Panc1 (cell line): Measurements from ENCODE around the gene EIPR1. TPM values are rescaled to one million over a fixed set of nuclear protein-coding genes. Genes with fewer than 3 reads are reported as not detected.

ENCODE experiments used
- ATAC-seq: fragments of 200-7000 bp; cut with Tn5 transposase; 2 replicates; pipeline ENCODE4 v1.9.1; 2020; ENCODE audit warnings: mild to moderate bottlenecking, moderate library complexity
- BruUV-seq: library from RNA; stranded (reverse); fragments of 400-500 nt; replicated peaks from 2 replicates; lab custom pipeline; 2021; lab: Mats Ljungman, UMichigan
- CTCF ChIA-PET: fragments of 300-600 bp; sonication (Branson Sonifier 250); formaldehyde crosslinking; loops from one replicate; lab custom pipeline; 2022; ENCODE audit warnings: antibody characterized with exemption; lab: Charles Lee
- POLR2A ChIA-PET: fragments of 300-600 bp; sonication (Branson Sonifier 250); formaldehyde crosslinking; loops from one replicate; lab custom pipeline; 2022; ENCODE audit warnings: antibody characterized with exemption; lab: Charles Lee
- DNase-seq: peaks from one replicate; pipeline ENCODE4 v3.0.0-alpha.2; 2010; ENCODE audit warnings: low read depth, low spot score
- H3K27ac ChIP-seq: 2 replicates; pipeline ENCODE4 v1.5.1; 2011; ENCODE audit warnings: mild to moderate bottlenecking, low read length, inconsistent platforms
- H3K27me3 ChIP-seq: fragments of 200-500 bp; sonication (Bioruptor generic); 2 replicates; pipeline ENCODE4 v1.6.0; 2014; ENCODE audit warnings: low read length, inconsistent platforms; ENCODE audit not compliant: control insufficient read depth, insufficient read depth
- H3K36me3 ChIP-seq: fragments of 200-500 bp; sonication (Bioruptor generic); 2 replicates; pipeline ENCODE4 v1.5.1; 2014; ENCODE audit warnings: inconsistent platforms, mild to moderate bottlenecking, low read length, moderate library complexity; ENCODE audit not compliant: control insufficient read depth, insufficient read depth
- H3K4me1 ChIP-seq: 2 replicates; pipeline ENCODE4 v1.5.1; 2011; ENCODE audit warnings: inconsistent platforms, mild to moderate bottlenecking, low read length, moderate library complexity; ENCODE audit not compliant: control insufficient read depth, insufficient read depth
- H3K4me3 ChIP-seq, 2 experiments: 2 replicates each; pipeline ENCODE4 v1.5.1; 2011 to 2012; ENCODE audit warnings: low read depth in 2 of 2, low read length in 2 of 2, mild to moderate bottlenecking in 2 of 2, inconsistent platforms in 1 of 2, moderate library complexity in 1 of 2
- H3K9me3 ChIP-seq: fragments of 200-500 bp; sonication (Bioruptor generic); 2 replicates; pipeline ENCODE4 v1.5.1; 2014; ENCODE audit warnings: low read depth, mild to moderate bottlenecking, inconsistent platforms, low read length, moderate library complexity; ENCODE audit not compliant: control insufficient read depth, insufficient read depth
- CTCF ChIP-seq: fragments of 450-650 bp; IDR thresholded peaks from 2 replicates; pipeline ENCODE4 v1.5.1; 2017; ENCODE audit warnings: mild to moderate bottlenecking
- POLR2AphosphoS5 ChIP-seq: IDR thresholded peaks from 2 replicates; pipeline ENCODE4 v1.6.1; 2012; ENCODE audit warnings: mild to moderate bottlenecking, low read depth, low read length, moderate library complexity
- REST ChIP-seq, 2 experiments: IDR thresholded peaks; 2 replicates each; pipeline ENCODE4 v1.6.1; 2011 to 2012; ENCODE audit warnings: low read depth in 2 of 2, control low read depth in 1 of 2, low read length in 1 of 2, mild to moderate bottlenecking in 1 of 2, moderate library complexity in 1 of 2; ENCODE audit not compliant: insufficient read depth in 1 of 2
- SIN3A ChIP-seq: IDR thresholded peaks from 2 replicates; pipeline ENCODE4 v1.6.1; 2012; ENCODE audit warnings: low read depth, mild to moderate bottlenecking, low read length, moderate library complexity, borderline replicate concordance; ENCODE audit not compliant: insufficient read depth
- TCF7L2 ChIP-seq: IDR thresholded peaks from 2 replicates; pipeline ENCODE4 v1.6.1; 2011; ENCODE audit warnings: mild to moderate bottlenecking, low read depth, low read length, inconsistent platforms
- in situ Hi-C: cut with HindIII; loops from 2 replicates; pipeline ENCODE4 v1.10.0; 2016; ENCODE audit warnings: low sequenced_read_pairs, low pct_unique_long_range_greater_than_20kb
- intact Hi-C: fragments of 100-400 bp; cut with micrococcal nuclease; formaldehyde crosslinking; loops from one replicate; pipeline ENCODE4 v1.10.0; 2022; ENCODE audit not compliant: unreplicated experiment
- total RNA-seq: library from RNA; stranded (reverse); gene quantifications from one replicate; pipeline ENCODE4 v1.2.1, GENCODE V29; 2021; ENCODE audit not compliant: unreplicated experiment

Gene EIPR1
- total RNA-seq, 1 experiment from 2014 or later, result 26.7 TPM

- no peaks in the 10 kb centered on the region for H3K4me1 ChIP-seq
- ATAC-seq, result no peak
- DNase-seq, result no peak
- intact Hi-C loops (no loop called here), in situ Hi-C loops (no loop called here)
- BruUV-seq, result no TSS peak
- H3K36me3 ChIP-seq, result no peaks in the 10 kb centered on the region
- no peaks in the 10 kb centered on the region for H3K27me3 ChIP-seq
- CTCF ChIA-PET, result no interaction called here
- H3K9me3 ChIP-seq, result peaks cover 11% of the 10 kb centered on the region
- H3K27ac ChIP-seq, result no peak overlapping the region
- no peak overlapping the region for H3K4me3 ChIP-seq
- POLR2A ChIA-PET, result interaction anchor here (0.6 kb wide), 1 partner anchor 86 kb away, joined by 3 read pairs; no protein-coding TSS in a partner anchor
- TF ChIP-seq REST (IDR thresholded peaks at IDR 0.05; ENCODE audit: insufficient read depth in 1 of 2, low read depth in 2 of 2, low read length in 1 of 2) (no peak), POLR2AphosphoS5 (no peak), TCF7L2 (no peak), SIN3A (no peak), CTCF (no peak)
These were observed 98.2 kb downstream of the EIPR1 start for GRCh38 chr2:3279236-3279960.

GRCh38 chr2:3278521-3279218 lies 98.9 kb downstream of the EIPR1 start:
- ChIA-PET CTCF (no interaction called here), POLR2A (interaction anchor here (0.6 kb wide), 1 partner anchor 86 kb away, joined by 3 read pairs; no protein-coding TSS in a partner anchor)
- no TSS peak for BruUV-seq
- TF ChIP-seq SIN3A (no peak), POLR2AphosphoS5 (no peak), TCF7L2 (no peak), REST (IDR thresholded peaks at IDR 0.05; ENCODE audit: insufficient read depth in 1 of 2, low read depth in 2 of 2, low read length in 1 of 2) (no peak), CTCF (no peak)
- no peak overlapping the region for H3K4me3 ChIP-seq
- no peaks in the 10 kb centered on the region for H3K36me3 ChIP-seq
- H3K9me3 ChIP-seq, result peaks cover 11% of the 10 kb centered on the region
- DNase-seq (no peak), ATAC-seq (no peak)
- H3K27me3 ChIP-seq, result no peaks in the 10 kb centered on the region
- in situ Hi-C loops (no loop called here), intact Hi-C loops (no loop called here)
- H3K4me1 ChIP-seq, result no peaks in the 10 kb centered on the region
- no peak overlapping the region for H3K27ac ChIP-seq
